Neural progenitor cell (in vitro differentiated cells): ENCODE data around the gene RASSF5. TPM values are rescaled to one million over a fixed set of nuclear protein-coding genes. Genes with fewer than 3 reads are reported as not detected.

ENCODE experiments used
- DNase-seq: peaks from one replicate; pipeline ENCODE4 v3.0.0-alpha.2; 2016; ENCODE audit warnings: low spot score
- H2AFZ ChIP-seq: fragments of 200-600 bp; sonication (generic); replicated peaks from 2 replicates; pipeline ENCODE4 v1.6.1; 2016; ENCODE audit warnings: antibody characterized with exemption
- H3F3A ChIP-seq: fragments of 200-600 bp; sonication (generic); 2 replicates; pipeline ENCODE4 v1.6.1; 2016; ENCODE audit warnings: antibody characterized with exemption, low read depth
- H3K27ac ChIP-seq: fragments of 200-600 bp; sonication (generic); 2 replicates; pipeline ENCODE4 v1.5.1; 2016; ENCODE audit warnings: mild to moderate bottlenecking
- H3K27me3 ChIP-seq: fragments of 200-600 bp; sonication (generic); 2 replicates; pipeline ENCODE4 v1.6.1; 2016; ENCODE audit warnings: mild to moderate bottlenecking, moderate library complexity
- H3K36me3 ChIP-seq: fragments of 200-600 bp; sonication (generic); 2 replicates; pipeline ENCODE4 v1.5.1; 2016
- H3K4me1 ChIP-seq: fragments of 200-600 bp; sonication (generic); 2 replicates; pipeline ENCODE4 v1.6.1; 2016; ENCODE audit warnings: mixed run types
- H3K4me2 ChIP-seq: fragments of 200-600 bp; sonication (generic); 2 replicates; pipeline ENCODE4 v1.6.1; 2016
- H3K4me3 ChIP-seq: fragments of 200-600 bp; sonication (generic); 2 replicates; pipeline ENCODE4 v1.5.1; 2016
- H3K79me2 ChIP-seq: fragments of 200-600 bp; sonication (generic); 2 replicates; pipeline ENCODE4 v1.6.1; 2016; ENCODE audit warnings: low read depth
- H3K9ac ChIP-seq: fragments of 200-600 bp; sonication (generic); 2 replicates; pipeline ENCODE4 v1.6.1; 2016
- H3K9me3 ChIP-seq: fragments of 200-600 bp; sonication (generic); 2 replicates; pipeline ENCODE4 v1.5.1; 2016; ENCODE audit warnings: low read depth
- H4K20me1 ChIP-seq: fragments of 200-600 bp; sonication (generic); 2 replicates; pipeline ENCODE4 v1.6.1; 2016; ENCODE audit warnings: low read depth
- H3K27ac Mint-ChIP-seq: 3 replicates; pipeline ENCODE4 v1.8.0; 2021; ENCODE audit warnings: mixed read lengths
- H3K27me3 Mint-ChIP-seq: 2 replicates; pipeline ENCODE4 v1.8.0; 2022; ENCODE audit warnings: low read depth, mild to moderate bottlenecking, inconsistent platforms, moderate library complexity, mixed read lengths; ENCODE audit not compliant: insufficient read depth
- H3K36me3 Mint-ChIP-seq: 3 replicates; pipeline ENCODE4 v1.8.0; 2021; ENCODE audit warnings: mixed read lengths
- H3K4me1 Mint-ChIP-seq: 3 replicates; pipeline ENCODE4 v1.8.0; 2021; ENCODE audit warnings: mixed read lengths
- H3K4me3 Mint-ChIP-seq: 3 replicates; pipeline ENCODE4 v1.8.0; 2021; ENCODE audit warnings: mild to moderate bottlenecking, moderate library complexity, mixed read lengths
- H3K9me3 Mint-ChIP-seq: 3 replicates; pipeline ENCODE4 v1.8.0; 2020; ENCODE audit warnings: mixed read lengths
- EZH2 ChIP-seq: fragments of 200-600 bp; sonication (generic); IDR thresholded peaks from 2 replicates; pipeline ENCODE4 v1.6.1; 2017; ENCODE audit warnings: antibody characterized with exemption, mild to moderate bottlenecking, moderate library complexity
- EZH2phosphoT487 ChIP-seq: fragments of 200-600 bp; sonication (generic); IDR thresholded peaks from 2 replicates; pipeline ENCODE4 v1.6.1; 2017; ENCODE audit warnings: antibody characterized with exemption
- total RNA-seq: library from RNA; depleted of rRNA; stranded (reverse); fragments of >200 nt; gene quantifications from 2 replicates; pipeline ENCODE4 v1.2.3, GENCODE V29; 2015; ENCODE audit warnings: low replicate concordance
- TF ChIP-seq, protein P1 (sequence below): fragments of 200-600 bp; sonication (generic); IDR thresholded peaks from 2 replicates; pipeline ENCODE4 v1.5.1; 2017; ENCODE audit warnings: antibody characterized with exemption, mild to moderate bottlenecking

Gene RASSF5
- total RNA-seq, 1 donor from 2014 or later: 0.43 TPM

DNA sequence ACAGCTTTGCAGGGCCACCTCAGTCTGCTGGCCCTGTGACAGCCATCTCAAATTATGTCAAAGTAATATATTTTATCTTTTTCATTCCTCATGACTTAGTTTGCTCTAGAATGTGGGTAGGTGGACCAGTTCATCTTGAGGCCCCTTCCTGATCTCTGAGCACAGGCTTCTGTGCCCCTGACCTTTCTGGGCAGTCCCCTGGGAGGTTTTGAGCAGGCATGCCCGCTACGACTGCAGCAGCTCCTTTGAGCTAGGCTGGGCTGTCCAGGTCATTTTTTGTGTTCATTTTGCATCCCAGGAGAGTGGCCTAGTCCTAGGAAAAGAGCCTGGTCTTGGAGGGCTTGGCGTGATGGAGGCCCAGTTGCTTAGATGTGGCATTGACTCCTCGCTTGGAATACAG is 62.2 kb downstream of the RASSF5 start:
- H3K9me3 Mint-ChIP-seq: no peaks in the 10 kb centered on the region
- Histone ChIP-seq H3K9ac (no peak overlapping the region), H3K36me3 (no peaks in the 10 kb centered on the region), H3K27ac (no peak overlapping the region), H2AFZ (no peak overlapping the region), H3K4me3 (no peak overlapping the region), H3F3A (no peaks in the 10 kb centered on the region), H3K9me3 (no peaks in the 10 kb centered on the region), H4K20me1 (no peaks in the 10 kb centered on the region), H3K4me1 (peaks cover 7% of the 10 kb centered on the region), H3K79me2 (no peaks in the 10 kb centered on the region), H3K27me3 (no peaks in the 10 kb centered on the region), H3K4me2 (no peak overlapping the region)
- TF ChIP-seq, protein P1, sequence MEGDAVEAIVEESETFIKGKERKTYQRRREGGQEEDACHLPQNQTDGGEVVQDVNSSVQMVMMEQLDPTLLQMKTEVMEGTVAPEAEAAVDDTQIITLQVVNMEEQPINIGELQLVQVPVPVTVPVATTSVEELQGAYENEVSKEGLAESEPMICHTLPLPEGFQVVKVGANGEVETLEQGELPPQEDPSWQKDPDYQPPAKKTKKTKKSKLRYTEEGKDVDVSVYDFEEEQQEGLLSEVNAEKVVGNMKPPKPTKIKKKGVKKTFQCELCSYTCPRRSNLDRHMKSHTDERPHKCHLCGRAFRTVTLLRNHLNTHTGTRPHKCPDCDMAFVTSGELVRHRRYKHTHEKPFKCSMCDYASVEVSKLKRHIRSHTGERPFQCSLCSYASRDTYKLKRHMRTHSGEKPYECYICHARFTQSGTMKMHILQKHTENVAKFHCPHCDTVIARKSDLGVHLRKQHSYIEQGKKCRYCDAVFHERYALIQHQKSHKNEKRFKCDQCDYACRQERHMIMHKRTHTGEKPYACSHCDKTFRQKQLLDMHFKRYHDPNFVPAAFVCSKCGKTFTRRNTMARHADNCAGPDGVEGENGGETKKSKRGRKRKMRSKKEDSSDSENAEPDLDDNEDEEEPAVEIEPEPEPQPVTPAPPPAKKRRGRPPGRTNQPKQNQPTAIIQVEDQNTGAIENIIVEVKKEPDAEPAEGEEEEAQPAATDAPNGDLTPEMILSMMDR: no peak
- TF ChIP-seq EZH2 (no peak), EZH2phosphoT487 (no peak)
- H3K4me3 Mint-ChIP-seq: no peak overlapping the region
- H3K27ac Mint-ChIP-seq: no peak overlapping the region
- H3K27me3 Mint-ChIP-seq: peaks cover 3% of the 10 kb centered on the region
- no peak for DNase-seq
- peaks cover 16% of the 10 kb centered on the region for H3K4me1 Mint-ChIP-seq
- no peaks in the 10 kb centered on the region for H3K36me3 Mint-ChIP-seq

DNA sequence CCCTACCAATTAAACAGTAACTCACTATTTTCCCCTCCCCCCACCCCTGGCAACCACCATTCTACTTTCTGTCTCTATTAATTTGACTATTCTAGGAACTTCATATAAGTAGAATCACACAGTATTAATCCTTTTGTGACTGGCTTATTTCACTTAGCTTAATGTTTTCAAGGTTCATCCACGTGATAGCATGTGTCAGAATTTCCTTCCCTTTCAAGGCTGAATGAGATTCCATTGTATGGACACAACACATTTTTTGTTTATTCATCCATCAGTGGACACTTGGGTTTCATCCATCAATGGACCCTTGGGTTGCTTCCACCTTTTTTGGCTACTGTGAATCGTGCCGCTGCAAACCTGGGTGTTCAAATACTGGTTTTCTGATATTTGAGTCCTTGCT is 63.2 kb downstream of the RASSF5 start:
- Mint-ChIP-seq H3K27me3 (no peaks in the 10 kb centered on the region), H3K9me3 (no peaks in the 10 kb centered on the region), H3K4me1 (peaks cover 16% of the 10 kb centered on the region), H3K27ac (no peak overlapping the region), H3K4me3 (no peak overlapping the region), H3K36me3 (no peaks in the 10 kb centered on the region)
- Histone ChIP-seq H3K9ac (no peak overlapping the region), H3K27me3 (no peaks in the 10 kb centered on the region), H3K9me3 (no peaks in the 10 kb centered on the region), H4K20me1 (no peaks in the 10 kb centered on the region), H3K79me2 (no peaks in the 10 kb centered on the region), H3K4me2 (no peak overlapping the region), H3K36me3 (no peaks in the 10 kb centered on the region), H2AFZ (no peak overlapping the region), H3K4me3 (no peak overlapping the region), H3K4me1 (peaks cover 7% of the 10 kb centered on the region), H3K27ac (no peak overlapping the region), H3F3A (no peaks in the 10 kb centered on the region)
- DNase-seq: no peak
- TF ChIP-seq EZH2 (no peak), EZH2phosphoT487 (no peak)
- TF ChIP-seq, protein P1: no peak

DNA sequence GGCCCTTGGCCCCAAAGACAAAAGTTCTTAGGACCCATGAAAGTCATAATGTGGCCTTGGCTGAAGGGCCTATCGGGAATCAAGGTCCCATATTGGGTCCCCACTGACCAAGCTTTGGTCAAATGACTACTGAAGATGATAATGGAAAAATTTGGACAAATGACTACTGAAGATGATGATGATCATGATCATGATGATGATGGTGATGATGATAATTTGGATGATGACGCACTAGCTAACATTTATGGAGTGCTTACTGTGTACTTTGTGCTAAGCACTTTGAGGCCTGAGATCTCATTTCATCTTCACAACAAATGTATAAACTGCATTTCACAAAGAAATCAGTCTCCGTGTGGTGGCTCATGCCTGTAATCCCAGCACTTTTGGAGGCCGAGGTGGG is 65.5 kb downstream of the RASSF5 start:
- H2AFZ ChIP-seq: no peak overlapping the region
- no peaks in the 10 kb centered on the region for H3K27me3 ChIP-seq
- DNase-seq: no peak
- H3K36me3 ChIP-seq: no peaks in the 10 kb centered on the region
- no peaks in the 10 kb centered on the region for H3F3A ChIP-seq
- H3K4me3 ChIP-seq: no peak overlapping the region
- H3K4me1 ChIP-seq: peaks cover 8% of the 10 kb centered on the region
- H4K20me1 ChIP-seq: no peaks in the 10 kb centered on the region
- no peak overlapping the region for H3K4me2 ChIP-seq
- no peaks in the 10 kb centered on the region for H3K36me3 Mint-ChIP-seq
- no peaks in the 10 kb centered on the region for H3K27me3 Mint-ChIP-seq
- no peaks in the 10 kb centered on the region for H3K9me3 ChIP-seq
- TF ChIP-seq EZH2 (no peak), EZH2phosphoT487 (no peak)
- TF ChIP-seq, protein P1: no peak
- H3K9me3 Mint-ChIP-seq: no peaks in the 10 kb centered on the region
- no peak overlapping the region for H3K27ac ChIP-seq
- H3K4me1 Mint-ChIP-seq: no peaks in the 10 kb centered on the region
- H3K9ac ChIP-seq: no peak overlapping the region
- no peak overlapping the region for H3K4me3 Mint-ChIP-seq
- no peak overlapping the region for H3K27ac Mint-ChIP-seq
- no peaks in the 10 kb centered on the region for H3K79me2 ChIP-seq
